ENCODE measurements around the gene ARL14EP. TPM values are rescaled to one million over a fixed set of nuclear protein-coding genes. Genes with fewer than 3 reads are reported as not detected.

ARL14EP gene
- 14.8 and 16.7 TPM in 2 replicates for total RNA-seq
- 8.2 and 9.6 TPM in 2 replicates for polyA plus RNA-seq
- polyA plus RNA-seq (2011; cell fraction: cytosol; rRNA removed) = 12.9 and 15.5 TPM in 2 replicates
- polyA plus RNA-seq (2011; cell fraction: nucleus; rRNA removed) = 10.7 and 16.6 TPM in 2 replicates
- polyA plus RNA-seq (2012) = 27.9 and 29.5 TPM in 2 replicates
- polyA minus RNA-seq = 8.9 and 9.7 TPM in 2 replicates
- 7.1 TPM for polyA minus RNA-seq (2011; cell fraction: cytosol; rRNA and poly(A)+ RNA removed)
- 19.8 and 23.9 TPM in 2 replicates for polyA minus RNA-seq (2011; cell fraction: nucleus; rRNA and poly(A)+ RNA removed)
- percentile 90 among the genes with signal in this experiment for Bru-seq, nascent RNA
- percentile 75 among the genes with signal in this experiment for BruChase-seq, experiment 1, labeled RNA remaining after a 6-hour chase
- percentile 90 among the genes with signal in this experiment for BruChase-seq, experiment 2, labeled RNA remaining after a 2-hour chase
- long read RNA-seq, transcript ARL14EP-201 (4 exons, 2,430 nt) = major isoform, 47 of 62 reads
- long read RNA-seq, partial matches to known transcripts = 2 of 62 reads
- long read RNA-seq, other reads (novel, unspliced or antisense) = 13 of 62 reads

GRCh38 chr11:30322826-30323710, at the start of gene ARL14EP:
ARL14EP (plus strand) TSS chr11:30323104; CDS start chr11:30330949, 7,845 bp downstream.
- no peaks in the 10 kb centered on the region for H3K9me3 ChIP-seq (replicated peaks; ENCODE audit: control insufficient read depth, insufficient read depth, low read length)
- intact Hi-C loops (cut with micrococcal nuclease) (loop anchor here (10.0 kb wide), 3 partner anchors 432 to 978 kb away; no protein-coding TSS in a partner anchor), dilution Hi-C loops (cut with MboI; ENCODE audit: extremely low pct_ligation_motif_present, low sequenced_read_pairs) (no loop called here)
- H3K4me1 ChIP-seq (ENCODE audit: control insufficient read depth, extremely low read depth, insufficient read depth, low read length) = peaks cover 10% of the 10 kb centered on the region
- no peaks in the 10 kb centered on the region for H4K20me1 ChIP-seq (replicated peaks; ENCODE audit: control insufficient read depth, extremely low read depth, insufficient read depth, low read length)
- H3K9ac ChIP-seq (replicated peaks; ENCODE audit: extremely low read depth, insufficient read depth, low read length) = peak within 1 kb of the TSS; percentile 96
- H3K9me1 ChIP-seq (replicated peaks; ENCODE audit: control insufficient read depth, extremely low read depth, insufficient read depth, low read length) = no peaks in the 10 kb centered on the region
- peaks cover 0 to 3% of the 10 kb centered on the region in 2 experiments for H3K36me3 ChIP-seq (ENCODE audit: control insufficient read depth in 2 of 2, extremely low read depth in 1 of 2, insufficient read depth in 2 of 2, low read length in 2 of 2)
- peak within 1 kb of the TSS; percentile 96 for H3K4me2 ChIP-seq (ENCODE audit: insufficient read depth, low read length)
- peak; percentile 96 for FAIRE-seq
- H3K27ac ChIP-seq (ENCODE audit: insufficient read depth, low read depth, low read length) = peak within 1 kb of the TSS; percentile 93
- peak within 1 kb of the TSS; percentile 92 for H2AFZ ChIP-seq (ENCODE audit: low read depth, low read length)
- BruUV-seq (replicated peaks) = no TSS peak
- peak within 1 kb of the TSS; percentile 53 to 88 (median 62) for H3K4me3 ChIP-seq (replicated peaks in 1 of 3; ENCODE audit: insufficient read depth in 1 of 3, low read depth in 1 of 3, low read length in 3 of 3)
- CTCF ChIA-PET = interaction anchor here (0.6 to 1.7 kb wide), 8 partner anchors 9 to 595 kb away, joined by 4 to 10 read pairs (median 4); no protein-coding TSS in a partner anchor
- POLR2A ChIA-PET = interaction anchor here (0.7 to 1.0 kb wide), 4 partner anchors 11 to 1046 kb away, joined by 3 to 6 read pairs (median 4); partner anchors contain the start of genes DCDC1 and DNAJC24
- no peak for TF ChIP-seq JUN (IDR thresholded peaks at IDR 0.05; ENCODE audit: borderline replicate concordance, insufficient read depth, insufficient read length, low read depth)
- no peak for TF ChIP-seq FOS (IDR thresholded peaks at IDR 0.05; ENCODE audit: borderline replicate concordance, insufficient read depth, low read length)
- no peak for TF ChIP-seq MYC (IDR thresholded peaks at IDR 0.05; ENCODE audit: low read depth, low read length)
- TF ChIP-seq GATA2 (IDR thresholded peaks at IDR 0.05; ENCODE audit: insufficient read depth, insufficient read length, low read depth, low read length) = no peak
- no peak for TF ChIP-seq EZH2 (IDR thresholded peaks at IDR 0.05; ENCODE audit: borderline replicate concordance, low read depth, low read length, severe bottlenecking)
- peak; percentile 87 for TF ChIP-seq POLR2AphosphoS5 (IDR thresholded peaks at IDR 0.05; ENCODE audit: insufficient read depth, low read depth, low read length)
- TF ChIP-seq, protein P1, sequence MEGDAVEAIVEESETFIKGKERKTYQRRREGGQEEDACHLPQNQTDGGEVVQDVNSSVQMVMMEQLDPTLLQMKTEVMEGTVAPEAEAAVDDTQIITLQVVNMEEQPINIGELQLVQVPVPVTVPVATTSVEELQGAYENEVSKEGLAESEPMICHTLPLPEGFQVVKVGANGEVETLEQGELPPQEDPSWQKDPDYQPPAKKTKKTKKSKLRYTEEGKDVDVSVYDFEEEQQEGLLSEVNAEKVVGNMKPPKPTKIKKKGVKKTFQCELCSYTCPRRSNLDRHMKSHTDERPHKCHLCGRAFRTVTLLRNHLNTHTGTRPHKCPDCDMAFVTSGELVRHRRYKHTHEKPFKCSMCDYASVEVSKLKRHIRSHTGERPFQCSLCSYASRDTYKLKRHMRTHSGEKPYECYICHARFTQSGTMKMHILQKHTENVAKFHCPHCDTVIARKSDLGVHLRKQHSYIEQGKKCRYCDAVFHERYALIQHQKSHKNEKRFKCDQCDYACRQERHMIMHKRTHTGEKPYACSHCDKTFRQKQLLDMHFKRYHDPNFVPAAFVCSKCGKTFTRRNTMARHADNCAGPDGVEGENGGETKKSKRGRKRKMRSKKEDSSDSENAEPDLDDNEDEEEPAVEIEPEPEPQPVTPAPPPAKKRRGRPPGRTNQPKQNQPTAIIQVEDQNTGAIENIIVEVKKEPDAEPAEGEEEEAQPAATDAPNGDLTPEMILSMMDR (IDR thresholded peaks at IDR 0.05; ENCODE audit: extremely low read depth in 1 of 2, insufficient read depth in 1 of 2, low read depth in 1 of 2, low read length in 2 of 2) = no peak
- peak; percentile 86 for TF ChIP-seq POLR2A (IDR thresholded peaks at IDR 0.05; ENCODE audit: low read depth, low read length)
- TF ChIP-seq, protein P2, sequence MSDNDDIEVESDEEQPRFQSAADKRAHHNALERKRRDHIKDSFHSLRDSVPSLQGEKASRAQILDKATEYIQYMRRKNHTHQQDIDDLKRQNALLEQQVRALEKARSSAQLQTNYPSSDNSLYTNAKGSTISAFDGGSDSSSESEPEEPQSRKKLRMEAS (IDR thresholded peaks at IDR 0.05; ENCODE audit: insufficient read depth, insufficient read length) = peak; percentile 39
- peaks cover 3 to 8% of the 10 kb centered on the region in 2 experiments for H3K27me3 ChIP-seq (ENCODE audit: control insufficient read depth in 2 of 2, insufficient read depth in 2 of 2, low read length in 2 of 2)
- peaks cover 46% of the 10 kb centered on the region for H3K79me2 ChIP-seq (ENCODE audit: control insufficient read depth, insufficient read depth, low read length)
- peak; percentile 94 for DNase-seq (ENCODE audit: low read depth, low spot score)
